Stimulated activated CD8-positive, alpha-beta memory T cell treated with anti-CD3 and anti-CD28 coated beads, Interleukin-4, amount 100 ng/mL, for 1 hour (primary cell): Measurements from ENCODE around the gene SPON1.

ENCODE experiments used
- DNase-seq, 2 donors: peaks; one replicate each; pipeline ENCODE4 v3.0.0-alpha.2; 2020; ENCODE audit warnings: low read depth in 2 of 2, low spot score in 1 of 2

The SPON1 gene

DNA sequence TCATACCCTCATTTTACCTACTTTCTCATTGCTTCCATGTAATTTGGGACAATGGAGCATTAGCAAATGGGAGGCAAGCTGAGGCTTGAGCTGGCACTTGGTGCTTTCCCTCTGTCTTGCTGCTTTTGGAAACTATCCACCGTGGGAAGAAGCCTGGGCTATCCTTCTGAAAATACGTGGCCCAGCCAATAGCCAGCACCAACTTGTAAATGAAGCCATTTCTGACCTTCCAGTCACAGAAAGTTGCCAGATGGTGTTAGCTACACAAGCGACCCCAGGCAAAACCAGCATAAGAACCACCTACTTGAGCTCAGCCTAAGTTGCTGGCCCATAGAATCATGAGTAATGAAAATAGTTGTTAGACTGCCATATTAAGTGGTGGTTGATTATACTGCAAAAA lies 18.5 kb upstream of the SPON1 start:
- DNase-seq = no peak

DNA sequence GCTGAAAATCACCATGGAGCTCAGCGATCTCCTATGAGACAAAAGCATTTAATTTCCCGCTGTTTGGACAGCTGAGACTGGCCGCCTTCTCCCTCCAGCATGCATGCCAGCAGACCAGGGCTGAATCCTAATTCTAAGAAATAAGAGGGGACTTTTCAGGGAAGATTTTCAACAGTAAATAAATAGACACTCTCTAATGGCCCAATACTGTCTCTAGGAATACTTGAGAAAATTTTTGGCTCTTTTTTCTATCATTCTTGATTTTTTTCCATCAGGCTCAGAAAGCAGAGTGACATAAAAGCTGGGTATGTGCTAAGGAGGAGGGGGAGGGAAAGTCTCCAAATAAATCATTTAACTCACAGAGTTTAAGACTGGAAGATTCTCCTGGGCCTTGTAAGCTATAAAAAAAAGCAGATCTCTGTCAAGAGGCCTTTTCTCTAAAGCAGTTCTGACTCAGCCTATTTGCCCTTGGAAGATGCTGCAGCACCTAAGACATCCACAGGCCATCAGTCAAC lies 17.6 kb upstream of the SPON1 start:
- no peak for DNase-seq

DNA sequence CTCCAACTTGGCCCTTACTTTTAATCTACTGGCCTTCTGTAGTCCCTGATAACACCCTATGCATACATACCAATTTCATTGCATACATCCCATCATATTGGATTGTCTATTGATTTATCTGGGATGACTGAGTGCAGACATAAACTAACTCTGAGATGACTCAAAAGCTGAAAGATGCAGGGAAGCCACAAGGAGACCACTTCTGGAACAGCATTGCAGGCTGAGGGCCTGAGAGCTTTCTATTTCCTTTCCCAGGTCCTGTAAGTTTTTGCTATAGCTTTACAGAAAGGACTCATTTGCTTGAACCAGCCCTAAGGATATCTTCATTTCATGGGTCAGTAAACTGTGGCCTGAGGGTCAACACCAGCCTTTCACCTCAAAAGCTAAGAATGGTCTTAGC lies 15.1 kb upstream of the SPON1 start:
- DNase-seq = no peak

DNA sequence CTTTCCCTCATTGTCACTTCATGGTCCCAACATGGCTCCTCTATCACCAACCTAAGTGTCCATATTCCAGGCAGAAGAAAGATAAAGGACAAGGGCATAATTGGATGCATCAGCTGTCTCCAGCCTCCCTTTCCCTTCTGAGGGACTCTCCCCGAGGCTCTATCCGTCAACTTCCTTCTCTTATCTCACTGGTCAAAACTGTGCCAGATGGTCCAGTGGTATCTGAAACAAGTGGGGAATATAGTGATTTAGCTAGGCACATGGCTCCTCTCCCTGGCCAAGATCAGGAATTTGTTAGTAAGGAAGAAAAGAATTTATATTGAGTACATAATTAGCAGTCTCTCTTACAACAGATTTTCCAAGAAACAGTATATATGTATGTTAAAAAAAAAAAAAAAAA lies 12.6 kb upstream of the SPON1 start:
- DNase-seq = no peak

DNA sequence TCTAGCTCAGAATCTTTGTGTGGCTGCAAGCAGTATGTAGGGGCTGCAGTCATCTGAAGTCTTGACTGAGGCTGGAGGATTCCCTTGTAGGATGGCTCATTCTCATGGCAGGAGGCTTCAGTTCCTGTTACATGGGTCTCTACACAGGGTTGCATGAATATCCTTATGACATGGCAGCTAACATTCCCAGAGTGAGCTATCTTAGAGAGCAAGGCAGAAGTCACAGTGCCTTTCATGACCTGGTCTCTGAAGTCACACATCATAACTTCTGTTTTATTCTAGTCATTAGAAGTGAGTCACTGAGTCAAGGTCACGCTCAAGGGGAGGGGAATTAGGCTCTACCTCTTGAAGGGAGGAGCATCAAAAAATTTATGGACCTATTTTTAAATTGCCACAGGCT lies 10.3 kb upstream of the SPON1 start:
- DNase-seq = no peak

DNA sequence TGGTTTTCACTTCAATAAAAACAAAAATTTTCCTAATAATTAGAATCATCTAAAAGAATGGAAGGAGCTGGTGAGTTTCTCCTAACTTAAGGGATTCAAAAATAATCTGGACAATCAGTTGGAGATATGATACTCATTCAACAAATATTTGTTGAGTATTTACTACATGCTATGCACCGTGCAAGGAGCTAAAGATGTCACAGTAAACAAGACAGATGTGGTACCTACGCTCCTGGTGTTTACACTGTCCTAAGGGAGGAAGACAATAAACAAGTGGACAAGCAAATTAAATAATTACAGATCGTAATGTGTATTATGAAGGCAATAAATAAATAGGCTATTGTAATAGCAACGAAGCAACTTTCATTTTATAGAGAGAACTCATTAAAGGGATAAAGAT lies 9.9 kb upstream of the SPON1 start:
- DNase-seq = no peak

DNA sequence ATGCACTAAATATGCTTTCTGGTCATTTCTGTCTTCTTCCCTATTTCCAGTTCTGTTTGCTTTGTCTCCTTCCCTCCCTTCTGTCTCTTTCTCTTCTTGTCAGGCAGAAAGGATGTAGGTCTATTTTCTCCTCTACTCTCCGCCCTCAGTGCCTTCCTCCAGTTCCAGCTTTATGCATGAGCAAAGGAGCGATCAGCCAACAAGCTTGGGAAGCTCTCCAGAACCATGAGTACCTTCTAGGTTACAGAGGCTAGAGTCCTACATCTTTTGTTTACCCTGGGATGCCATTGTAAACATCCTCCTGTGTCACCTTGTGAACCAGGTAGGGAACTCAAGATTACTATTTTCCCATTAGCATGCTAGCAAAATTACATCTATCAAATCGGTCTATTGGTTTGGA lies 7.9 kb upstream of the SPON1 start:
- no peak for DNase-seq

DNA sequence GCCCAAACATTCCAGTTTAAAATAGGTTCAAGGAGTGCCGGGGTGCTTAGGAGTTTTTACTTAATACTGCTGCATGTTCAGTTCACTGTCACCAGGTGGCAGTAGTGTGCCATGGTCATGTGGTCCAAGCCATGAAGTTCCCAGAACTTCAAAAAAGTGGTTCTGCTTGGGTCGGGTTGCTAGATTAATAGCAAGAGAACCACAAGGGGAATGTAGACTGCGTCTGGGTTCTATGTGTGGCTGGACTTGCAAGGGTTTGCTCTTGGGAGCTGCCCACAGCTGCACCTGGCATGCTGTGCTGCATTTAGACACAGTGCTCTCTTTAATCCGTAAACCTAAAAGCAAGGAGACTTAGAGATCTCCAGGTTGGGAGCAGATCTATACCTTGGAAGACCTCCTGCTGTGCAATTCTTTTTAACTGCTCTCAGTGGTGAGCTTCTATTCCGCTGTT lies 6.5 kb upstream of the SPON1 start:
- peak; percentile 16 to 33 for DNase-seq

DNA sequence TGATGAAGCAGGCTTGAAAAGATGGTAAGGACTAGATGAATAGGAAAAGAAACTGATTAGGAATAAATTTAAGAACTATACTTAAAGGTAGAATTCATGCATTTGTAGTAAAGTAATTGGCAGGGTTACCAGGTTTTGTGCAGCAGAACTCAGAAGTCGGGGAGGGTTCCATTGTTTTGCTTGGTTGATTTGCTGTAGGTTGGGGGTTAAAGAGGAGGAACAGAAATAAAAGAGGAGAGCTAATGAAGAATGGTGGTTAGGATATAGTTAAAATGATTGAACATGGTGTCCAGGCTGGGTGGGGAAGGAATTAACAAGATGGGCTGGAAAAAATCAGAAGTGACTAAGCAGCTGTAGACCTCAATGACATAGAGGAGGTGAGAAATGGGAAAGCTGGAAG lies 5.5 kb upstream of the SPON1 start:
- no peak for DNase-seq

DNA sequence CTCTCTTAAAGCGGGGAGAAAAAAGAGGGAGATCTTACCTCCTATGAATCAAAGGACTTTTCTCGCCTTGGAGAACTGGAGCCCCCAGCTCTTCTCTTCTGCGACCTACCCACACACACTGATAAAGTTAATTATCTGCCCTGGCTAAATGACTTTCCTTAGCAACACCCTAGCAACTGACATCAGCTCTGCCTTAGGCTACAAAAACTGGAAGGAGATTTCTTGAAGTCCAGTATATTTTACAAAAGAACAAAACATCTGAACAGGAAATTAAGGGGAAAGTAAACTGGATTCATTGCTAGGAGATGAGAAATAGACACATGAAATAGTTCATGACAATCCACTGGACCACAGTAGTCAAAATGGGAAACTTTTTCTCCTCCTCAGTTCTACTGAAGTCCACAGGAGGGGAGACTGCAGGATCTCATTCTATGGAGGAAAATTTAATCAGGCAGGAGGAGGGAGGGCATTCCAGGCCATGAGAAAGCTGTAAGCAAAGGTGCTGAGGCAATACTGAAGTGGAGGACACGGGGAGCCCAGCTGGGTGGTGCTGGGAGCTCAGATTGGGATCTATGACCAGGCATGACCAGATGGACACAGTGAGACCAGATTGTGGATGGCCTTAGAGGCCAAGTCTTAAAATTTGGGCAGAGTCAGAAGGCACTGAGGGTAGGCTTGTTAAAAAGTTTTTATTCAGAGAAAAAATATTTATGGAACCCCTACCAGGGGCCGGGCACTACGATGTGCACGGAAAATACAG lies 3.7 kb upstream of the SPON1 start:
- DNase-seq = no peak

DNA sequence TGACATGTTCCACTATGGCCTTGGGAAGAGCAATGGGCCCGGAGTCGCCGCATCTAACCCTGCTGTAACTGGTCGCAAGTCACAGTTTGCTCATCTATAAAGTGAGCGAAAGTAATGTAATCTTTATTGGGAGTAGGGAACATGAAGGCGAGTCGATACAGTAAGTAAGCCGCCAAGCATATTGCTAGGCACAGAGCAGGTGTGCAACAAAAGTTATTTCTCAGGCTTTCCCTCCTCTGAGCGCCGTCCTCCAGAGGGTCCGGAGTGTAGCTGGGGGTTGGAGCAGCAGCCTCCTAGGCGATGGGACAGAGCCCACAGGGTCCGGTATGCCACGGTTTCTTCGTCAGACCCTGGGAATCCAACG lies 343 bp upstream of the SPON1 start:
- no peak for DNase-seq

DNA sequence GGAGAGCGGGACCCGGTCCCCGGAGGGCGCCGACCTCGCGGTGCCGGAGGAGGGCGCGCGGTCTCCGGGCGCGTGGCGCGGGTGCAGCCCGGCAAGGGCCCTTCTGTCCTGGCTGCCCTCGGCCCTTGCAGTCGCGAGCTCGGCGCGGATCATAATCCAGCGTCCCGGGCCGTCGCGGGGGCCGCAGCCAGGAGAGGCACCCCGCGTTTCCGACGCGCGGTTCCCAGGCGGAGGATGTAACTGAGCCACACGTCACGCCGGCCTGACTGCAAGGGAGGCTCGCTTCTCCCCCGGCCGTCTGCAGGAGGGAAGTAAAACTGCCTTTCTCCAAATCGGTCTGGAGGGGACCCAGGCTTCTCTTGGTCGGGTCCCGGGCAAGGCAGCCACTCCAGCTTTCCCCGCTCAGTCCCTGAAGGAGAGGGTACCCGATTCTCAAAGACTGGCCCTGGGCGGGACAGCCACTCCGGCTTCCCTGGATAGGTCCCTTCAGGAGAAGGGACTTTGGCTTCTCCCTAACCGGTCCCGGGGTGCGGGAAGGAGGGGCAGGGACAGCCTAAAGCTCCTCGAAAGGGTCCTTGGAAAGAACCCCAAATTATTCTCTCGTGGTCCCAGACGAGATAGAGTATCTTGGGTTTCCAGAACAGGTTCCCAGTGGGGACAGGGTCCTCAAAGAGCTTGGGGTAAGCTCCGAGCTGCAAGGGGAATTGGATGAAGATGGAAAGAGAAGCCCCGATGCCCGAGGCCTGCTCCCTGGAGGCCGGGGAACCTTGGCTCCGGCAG lies 836 bp downstream of the SPON1 start:
- DNase-seq = no peak

DNA sequence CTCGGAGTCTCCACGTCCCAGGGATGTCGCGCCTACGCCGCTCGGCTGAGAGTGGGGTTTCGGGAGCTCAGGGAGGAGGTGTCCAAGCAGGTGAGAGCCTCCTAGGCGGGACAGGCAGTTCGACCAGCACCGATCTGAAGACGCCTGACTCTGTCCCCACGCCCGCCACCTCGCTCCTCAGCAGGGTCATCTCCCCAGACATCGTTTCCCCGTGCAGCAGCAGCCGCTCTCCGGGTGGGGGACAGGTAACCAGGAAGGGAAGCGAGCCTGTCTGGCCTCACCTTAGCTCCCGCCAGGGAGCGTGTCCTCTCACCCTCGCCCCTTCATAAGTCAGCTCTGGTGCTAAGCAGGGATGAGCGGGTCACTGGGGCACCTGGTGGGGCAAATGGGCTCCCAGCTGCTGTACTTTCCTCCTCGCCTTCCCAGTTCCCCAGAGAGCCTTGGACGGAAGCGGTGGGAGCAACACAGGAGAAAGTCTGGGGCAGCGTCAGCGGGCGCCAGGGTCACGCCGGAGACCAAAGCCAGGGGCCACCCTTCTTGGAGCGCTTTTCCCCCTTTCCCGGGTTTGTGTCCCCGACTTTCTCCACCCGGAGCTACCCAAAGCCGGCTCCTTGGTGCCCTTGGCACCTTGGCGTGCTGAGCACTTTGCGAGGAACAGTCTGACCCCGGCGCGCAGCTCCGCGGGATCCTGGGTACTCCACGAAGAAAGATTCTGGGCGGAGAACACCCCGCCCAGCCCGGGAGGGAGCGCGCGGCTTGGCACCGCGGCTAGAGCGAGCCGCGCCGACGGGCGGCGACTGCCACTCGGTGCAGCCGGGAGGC lies 1.6 kb downstream of the SPON1 start:
- no peak for DNase-seq

DNA sequence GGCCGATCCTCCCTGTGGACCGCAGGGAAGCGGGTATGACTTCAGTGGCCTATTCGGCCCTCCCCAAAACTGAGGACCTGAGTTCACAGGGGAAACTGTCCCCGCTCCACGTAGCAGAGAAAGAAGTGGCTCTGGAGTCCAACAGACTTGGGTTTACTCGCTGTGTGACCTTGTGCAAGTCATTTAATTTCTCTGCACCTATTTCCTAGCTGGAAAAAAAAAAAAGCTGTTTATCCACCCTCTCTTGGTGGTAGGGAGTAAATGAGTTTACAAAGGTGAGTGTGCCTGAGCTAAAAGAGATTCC lies 2.2 kb downstream of the SPON1 start:
- DNase-seq = no peak

DNA sequence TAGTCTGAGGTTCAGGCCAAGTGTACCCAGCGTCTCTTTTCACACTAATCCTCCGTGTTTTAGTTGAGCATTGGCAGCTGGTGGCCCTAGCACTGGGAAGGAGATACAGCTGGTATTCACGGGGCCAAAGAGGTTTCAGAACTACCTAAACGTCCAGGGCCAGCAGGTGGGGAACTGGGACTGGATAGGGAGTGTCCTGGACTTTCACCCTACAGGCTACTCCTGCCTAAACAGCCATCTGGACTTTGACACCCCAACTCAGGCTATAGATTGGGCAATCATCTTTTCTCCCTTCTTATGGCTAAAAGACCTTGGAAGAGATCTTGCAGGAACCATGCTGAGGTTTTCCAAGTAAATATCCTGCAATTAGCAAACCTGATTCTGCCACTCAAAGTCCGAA lies 2.8 kb downstream of the SPON1 start:
- DNase-seq = no peak

DNA sequence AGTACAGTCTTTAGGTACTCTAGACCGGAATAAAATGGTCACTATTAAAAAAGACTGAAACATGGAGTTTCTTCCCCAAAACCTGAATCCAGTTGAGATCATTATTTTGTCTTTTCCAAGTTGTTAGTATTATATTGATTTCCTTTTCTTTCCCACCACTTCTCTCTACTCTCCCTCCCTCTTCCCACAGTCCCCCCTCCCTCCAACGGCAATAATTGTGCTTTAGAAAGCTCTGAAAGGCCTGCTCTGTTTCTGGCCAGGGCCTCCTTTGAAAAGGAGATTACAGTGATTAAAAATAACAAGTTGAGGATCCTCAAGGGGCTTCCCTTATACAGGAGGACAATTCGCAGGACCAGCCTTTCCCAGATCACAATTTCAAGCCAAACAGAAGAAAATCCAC lies 3.5 kb downstream of the SPON1 start:
- no peak for DNase-seq

DNA sequence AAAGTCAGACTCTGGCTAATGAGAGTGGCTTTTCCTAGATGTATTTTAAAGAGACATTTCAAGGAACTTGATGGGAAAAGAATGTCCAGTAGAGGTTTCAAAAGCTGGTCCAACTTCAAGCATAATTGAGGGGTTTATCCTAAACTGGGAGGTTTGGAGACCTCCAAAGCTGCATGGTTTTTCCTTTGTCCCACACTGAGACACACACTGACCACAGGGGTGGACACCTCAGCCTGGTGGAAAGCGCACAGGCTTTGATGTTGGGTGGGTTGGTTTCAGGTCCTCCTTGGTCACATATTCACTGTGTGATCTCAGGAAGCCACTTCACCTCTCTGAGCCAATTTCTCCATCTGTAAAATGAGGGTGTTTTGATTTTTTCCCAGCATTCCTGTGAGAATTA lies 4.0 kb downstream of the SPON1 start:
- no peak for DNase-seq

DNA sequence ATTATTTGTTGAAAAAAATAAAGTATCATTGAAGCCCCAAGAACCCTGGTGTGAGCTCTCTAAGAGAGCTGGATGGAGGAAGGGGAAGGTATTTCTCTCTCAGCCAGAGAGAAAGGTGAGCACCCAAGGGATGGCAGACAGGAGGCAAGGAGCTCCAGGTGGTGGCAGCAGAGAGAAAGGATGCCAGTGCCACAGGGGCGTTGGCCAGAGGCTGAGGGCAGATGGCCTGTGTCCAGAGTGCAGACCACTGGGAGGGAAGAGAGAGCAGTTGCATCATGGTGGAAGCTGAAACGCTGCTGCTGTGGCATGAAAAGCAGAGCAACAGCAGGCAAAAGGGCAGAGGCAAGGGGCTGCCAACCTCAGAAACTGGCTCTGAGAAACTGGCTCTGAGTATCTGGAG lies 8.5 kb downstream of the SPON1 start:
- no peak for DNase-seq

DNA sequence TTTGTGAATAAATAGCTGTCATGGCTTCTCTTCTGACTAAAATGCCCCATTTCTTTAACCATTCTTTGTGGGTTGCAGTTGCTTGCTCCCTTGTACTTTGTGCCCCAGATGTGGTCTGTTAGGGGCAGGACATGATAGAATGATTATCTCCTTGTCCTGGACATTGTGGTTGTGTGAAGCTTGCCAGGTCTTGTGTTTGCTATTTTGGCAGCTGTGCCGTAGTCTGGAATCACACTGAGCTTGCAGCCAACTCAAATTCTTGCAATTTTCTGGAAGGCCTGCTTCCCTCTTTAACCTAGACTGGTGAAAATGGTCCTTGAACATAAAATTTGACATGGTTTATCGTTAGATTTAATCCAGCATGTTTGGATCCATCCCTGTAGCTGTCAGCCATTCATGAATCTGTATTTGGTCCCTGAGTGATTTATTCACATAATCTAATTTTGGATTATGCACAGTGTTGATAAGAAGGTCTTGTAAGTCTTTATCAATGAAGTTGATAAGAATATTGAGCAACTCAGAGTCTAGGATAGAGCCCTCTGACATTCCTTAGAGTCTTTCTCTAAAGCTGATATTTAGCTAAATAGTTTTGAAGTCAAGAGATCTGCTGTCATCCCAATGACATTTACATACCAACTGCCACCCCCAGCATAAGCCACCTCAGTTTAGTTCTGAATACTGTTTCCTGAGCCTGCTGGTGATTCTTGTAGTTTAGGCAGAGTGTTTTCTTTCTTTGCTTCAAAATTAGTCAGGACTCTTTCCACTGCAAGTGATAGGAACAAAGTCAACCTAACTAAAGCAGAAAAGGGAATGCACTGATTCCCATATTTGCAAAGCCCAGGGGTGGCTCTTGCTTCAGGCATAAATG lies 9.8 kb downstream of the SPON1 start:
- no peak for DNase-seq

DNA sequence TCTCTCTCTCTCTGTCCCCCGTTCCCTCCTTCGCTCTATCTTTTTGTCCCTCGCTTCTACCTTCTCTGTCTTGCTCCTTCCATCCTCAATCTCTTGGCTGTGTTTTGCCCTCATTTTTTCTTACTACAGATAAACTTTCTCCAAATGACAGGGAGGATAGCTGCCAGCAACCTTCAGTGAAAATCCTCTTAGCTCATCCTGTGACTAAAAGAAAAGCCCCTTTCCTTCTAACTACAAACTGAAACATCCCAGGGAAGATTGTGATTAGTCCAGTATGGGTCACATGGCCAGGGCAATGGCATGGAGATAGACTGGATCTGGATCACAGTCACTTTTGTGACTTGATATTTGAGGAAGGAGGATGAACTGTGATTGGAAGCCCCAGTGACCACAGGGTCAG lies 10.4 kb downstream of the SPON1 start:
- DNase-seq = no peak

DNA sequence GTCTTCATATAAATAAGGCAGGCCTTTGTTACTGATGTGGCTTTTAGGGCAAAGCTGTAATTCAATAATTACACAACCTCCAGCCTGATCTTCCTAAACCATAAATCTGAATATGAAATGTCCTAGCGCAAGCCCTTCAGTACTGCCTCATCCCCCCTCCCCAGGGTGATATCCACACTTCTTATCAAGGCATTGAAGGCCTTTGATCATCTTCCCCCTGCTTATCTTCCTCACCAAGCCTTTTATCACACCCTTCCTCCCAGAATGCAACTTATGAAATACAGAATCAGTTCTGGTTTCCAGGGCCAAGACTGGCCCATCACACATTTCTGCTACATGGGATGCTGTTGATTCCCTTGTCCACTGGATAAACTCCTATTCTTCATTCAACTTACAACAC lies 12.1 kb downstream of the SPON1 start:
- no peak for DNase-seq
